Stimulated activated naive CD8-positive, alpha-beta T cell treated with anti-CD3 and anti-CD28 coated beads, Interleukin-15, Interleukin-2, amounts not matched to agents 100 ng/mL and 50 ng/mL, for 24 hours (primary cell): ENCODE measurements around the gene BEX4.

Source experiments
- H3K27ac Mint-ChIP-seq: one replicate; pipeline ENCODE4 v1.8.0; 2021; ENCODE audit warnings: mild to moderate bottlenecking, mixed read lengths
- H3K27me3 Mint-ChIP-seq: one replicate; pipeline ENCODE4 v1.8.0; 2021; ENCODE audit warnings: mixed read lengths
- H3K36me3 Mint-ChIP-seq: one replicate; pipeline ENCODE4 v1.8.0; 2021; ENCODE audit warnings: low read depth, mixed read lengths
- H3K4me1 Mint-ChIP-seq: one replicate; pipeline ENCODE4 v1.8.0; 2021; ENCODE audit warnings: low read depth, mixed read lengths
- H3K4me3 Mint-ChIP-seq: one replicate; pipeline ENCODE4 v1.8.0; 2021; ENCODE audit warnings: mild to moderate bottlenecking, mixed read lengths
- H3K9me3 Mint-ChIP-seq: one replicate; pipeline ENCODE4 v1.8.0; 2021; ENCODE audit warnings: mixed read lengths

The BEX4 gene

DNA sequence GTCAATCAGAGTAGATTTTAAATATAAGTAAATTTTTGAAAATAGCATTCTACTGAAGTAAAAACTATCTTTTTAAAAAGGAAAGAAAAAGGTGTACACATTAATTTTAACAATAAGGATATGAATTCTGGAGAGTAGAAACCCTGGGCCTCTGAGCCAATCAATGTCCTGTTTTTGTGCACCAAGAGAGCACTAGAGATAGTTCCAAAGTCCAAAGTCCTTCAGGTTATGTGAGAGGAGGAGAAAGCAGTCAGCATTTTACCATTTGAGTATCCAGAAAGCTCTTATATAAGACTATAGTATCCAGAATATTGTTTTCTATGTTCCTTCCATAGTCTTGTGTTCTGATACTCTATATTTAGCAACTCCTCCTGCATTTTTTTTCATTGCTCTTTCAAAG, 43.4 kb downstream of the BEX4 start:
- Mint-ChIP-seq H3K27ac (no peak overlapping the region), H3K27me3 (peaks cover 9% of the 10 kb centered on the region), H3K4me1 (peaks cover 12% of the 10 kb centered on the region), H3K36me3 (peaks cover 5% of the 10 kb centered on the region), H3K4me3 (no peak overlapping the region), H3K9me3 (no peaks in the 10 kb centered on the region)
